WTC11 (cell line): ENCODE data around the gene COL5A3.

Source experiments
- ELF4 ChIP-seq: sonication (generic); formaldehyde crosslinking; IDR thresholded peaks from 2 replicates; pipeline ENCODE4 v1.8.1; 2022; ENCODE audit warnings: low read depth, mild to moderate bottlenecking, moderate library complexity, missing genetic modification reagents
- FOXJ3 ChIP-seq: sonication (generic); formaldehyde crosslinking; IDR thresholded peaks from 2 replicates; pipeline ENCODE4 v1.9.0; 2021; ENCODE audit warnings: missing genetic modification reagents, mild to moderate bottlenecking, borderline replicate concordance
- HMGA2 ChIP-seq: fragments of 250-450 bp; sonication (Bioruptor Pico); IDR thresholded peaks from 2 replicates; pipeline ENCODE4 v1.4.0; 2021; ENCODE audit warnings: mild to moderate bottlenecking, moderate library complexity
- SMAD4 ChIP-seq: sonication (generic); formaldehyde crosslinking; IDR thresholded peaks from 2 replicates; pipeline ENCODE4 v1.8.0; 2022; ENCODE audit warnings: mild to moderate bottlenecking, missing genetic modification reagents
- ZNF232 ChIP-seq: sonication (generic); formaldehyde crosslinking; IDR thresholded peaks from 2 replicates; pipeline ENCODE4 v1.8.0; 2022; ENCODE audit warnings: mild to moderate bottlenecking, missing genetic modification reagents
- TF ChIP-seq, protein P1 (sequence below): fragments of 200-600 bp; IDR thresholded peaks from 2 replicates; pipeline ENCODE4 v1.8.0; 2022; ENCODE audit warnings: antibody characterized with exemption
- TF ChIP-seq, protein P2 (sequence below): sonication (generic); formaldehyde crosslinking; IDR thresholded peaks from 2 replicates; pipeline ENCODE4 v1.8.1; 2023; ENCODE audit warnings: mild to moderate bottlenecking, moderate library complexity, missing genetic modification reagents
- TF ChIP-seq, protein P3 (sequence below): sonication (generic); formaldehyde crosslinking; IDR thresholded peaks from 2 replicates; pipeline ENCODE4 v1.8.0; 2022; ENCODE audit warnings: mild to moderate bottlenecking, missing genetic modification reagents
- TF ChIP-seq, protein P4 (sequence below): sonication (generic); formaldehyde crosslinking; IDR thresholded peaks from 2 replicates; pipeline ENCODE4 v1.8.0; 2023; ENCODE audit warnings: mild to moderate bottlenecking, missing genetic modification reagents
- TF ChIP-seq, protein P5 (sequence below): sonication (generic); formaldehyde crosslinking; IDR thresholded peaks from 2 replicates; pipeline ENCODE4 v1.8.1; 2023; ENCODE audit warnings: mild to moderate bottlenecking, missing genetic modification reagents, moderate library complexity
- TF ChIP-seq, protein P6 (sequence below): sonication (generic); formaldehyde crosslinking; IDR thresholded peaks from 2 replicates; pipeline ENCODE4 v1.8.1; 2022; ENCODE audit warnings: missing genetic modification reagents, borderline replicate concordance
- TF ChIP-seq, protein P7 (sequence below): sonication (generic); formaldehyde crosslinking; IDR thresholded peaks from 2 replicates; pipeline ENCODE4 v1.8.1; 2022; ENCODE audit warnings: mild to moderate bottlenecking, moderate library complexity, missing genetic modification reagents
- TF ChIP-seq, protein P8 (sequence below): sonication (generic); formaldehyde crosslinking; IDR thresholded peaks from 2 replicates; pipeline ENCODE4 v1.8.0; 2022; ENCODE audit warnings: mild to moderate bottlenecking, missing genetic modification reagents

DNA sequence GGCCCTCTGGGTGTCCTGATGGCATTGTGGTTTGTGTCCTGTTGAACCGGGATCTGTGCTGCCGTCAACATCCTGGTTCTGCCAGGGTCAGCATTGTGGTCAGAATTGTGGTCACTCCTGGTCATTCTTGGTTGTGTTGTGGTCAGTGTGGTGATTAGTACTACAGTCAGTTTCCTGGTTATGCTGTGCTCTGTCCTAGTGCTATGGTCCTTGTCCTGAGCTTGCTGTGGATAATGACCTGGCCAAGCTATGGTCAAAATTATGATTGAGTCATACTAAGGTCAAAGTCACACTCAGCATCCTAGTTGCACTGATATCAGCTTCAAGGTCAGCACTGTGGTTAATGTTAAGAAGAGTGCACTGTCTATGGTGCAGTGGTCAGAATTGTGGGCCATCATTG, 69.5 kb downstream of the COL5A3 start:
- TF ChIP-seq FOXJ3 (CRISPR knock-in tag) (no peak), ELF4 (CRISPR knock-in tag) (no peak), HMGA2 (CRISPR knock-in tag) (no peak), SMAD4 (CRISPR knock-in tag) (no peak), ZNF232 (CRISPR knock-in tag) (no peak)
- TF ChIP-seq, protein P1, sequence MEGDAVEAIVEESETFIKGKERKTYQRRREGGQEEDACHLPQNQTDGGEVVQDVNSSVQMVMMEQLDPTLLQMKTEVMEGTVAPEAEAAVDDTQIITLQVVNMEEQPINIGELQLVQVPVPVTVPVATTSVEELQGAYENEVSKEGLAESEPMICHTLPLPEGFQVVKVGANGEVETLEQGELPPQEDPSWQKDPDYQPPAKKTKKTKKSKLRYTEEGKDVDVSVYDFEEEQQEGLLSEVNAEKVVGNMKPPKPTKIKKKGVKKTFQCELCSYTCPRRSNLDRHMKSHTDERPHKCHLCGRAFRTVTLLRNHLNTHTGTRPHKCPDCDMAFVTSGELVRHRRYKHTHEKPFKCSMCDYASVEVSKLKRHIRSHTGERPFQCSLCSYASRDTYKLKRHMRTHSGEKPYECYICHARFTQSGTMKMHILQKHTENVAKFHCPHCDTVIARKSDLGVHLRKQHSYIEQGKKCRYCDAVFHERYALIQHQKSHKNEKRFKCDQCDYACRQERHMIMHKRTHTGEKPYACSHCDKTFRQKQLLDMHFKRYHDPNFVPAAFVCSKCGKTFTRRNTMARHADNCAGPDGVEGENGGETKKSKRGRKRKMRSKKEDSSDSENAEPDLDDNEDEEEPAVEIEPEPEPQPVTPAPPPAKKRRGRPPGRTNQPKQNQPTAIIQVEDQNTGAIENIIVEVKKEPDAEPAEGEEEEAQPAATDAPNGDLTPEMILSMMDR: no peak
- TF ChIP-seq, protein P2, sequence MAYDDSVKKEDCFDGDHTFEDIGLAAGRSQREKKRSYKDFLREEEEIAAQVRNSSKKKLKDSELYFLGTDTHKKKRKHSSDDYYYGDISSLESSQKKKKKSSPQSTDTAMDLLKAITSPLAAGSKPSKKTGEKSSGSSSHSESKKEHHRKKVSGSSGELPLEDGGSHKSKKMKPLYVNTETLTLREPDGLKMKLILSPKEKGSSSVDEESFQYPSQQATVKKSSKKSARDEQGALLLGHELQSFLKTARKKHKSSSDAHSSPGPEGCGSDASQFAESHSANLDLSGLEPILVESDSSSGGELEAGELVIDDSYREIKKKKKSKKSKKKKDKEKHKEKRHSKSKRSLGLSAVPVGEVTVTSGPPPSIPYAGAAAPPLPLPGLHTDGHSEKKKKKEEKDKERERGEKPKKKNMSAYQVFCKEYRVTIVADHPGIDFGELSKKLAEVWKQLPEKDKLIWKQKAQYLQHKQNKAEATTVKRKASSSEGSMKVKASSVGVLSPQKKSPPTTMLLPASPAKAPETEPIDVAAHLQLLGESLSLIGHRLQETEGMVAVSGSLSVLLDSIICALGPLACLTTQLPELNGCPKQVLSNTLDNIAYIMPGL (CRISPR knock-in tag): no peak
- TF ChIP-seq, protein P3, sequence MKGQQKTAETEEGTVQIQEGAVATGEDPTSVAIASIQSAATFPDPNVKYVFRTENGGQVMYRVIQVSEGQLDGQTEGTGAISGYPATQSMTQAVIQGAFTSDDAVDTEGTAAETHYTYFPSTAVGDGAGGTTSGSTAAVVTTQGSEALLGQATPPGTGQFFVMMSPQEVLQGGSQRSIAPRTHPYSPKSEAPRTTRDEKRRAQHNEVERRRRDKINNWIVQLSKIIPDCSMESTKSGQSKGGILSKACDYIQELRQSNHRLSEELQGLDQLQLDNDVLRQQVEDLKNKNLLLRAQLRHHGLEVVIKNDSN (CRISPR knock-in tag): no peak
- TF ChIP-seq, protein P4, sequence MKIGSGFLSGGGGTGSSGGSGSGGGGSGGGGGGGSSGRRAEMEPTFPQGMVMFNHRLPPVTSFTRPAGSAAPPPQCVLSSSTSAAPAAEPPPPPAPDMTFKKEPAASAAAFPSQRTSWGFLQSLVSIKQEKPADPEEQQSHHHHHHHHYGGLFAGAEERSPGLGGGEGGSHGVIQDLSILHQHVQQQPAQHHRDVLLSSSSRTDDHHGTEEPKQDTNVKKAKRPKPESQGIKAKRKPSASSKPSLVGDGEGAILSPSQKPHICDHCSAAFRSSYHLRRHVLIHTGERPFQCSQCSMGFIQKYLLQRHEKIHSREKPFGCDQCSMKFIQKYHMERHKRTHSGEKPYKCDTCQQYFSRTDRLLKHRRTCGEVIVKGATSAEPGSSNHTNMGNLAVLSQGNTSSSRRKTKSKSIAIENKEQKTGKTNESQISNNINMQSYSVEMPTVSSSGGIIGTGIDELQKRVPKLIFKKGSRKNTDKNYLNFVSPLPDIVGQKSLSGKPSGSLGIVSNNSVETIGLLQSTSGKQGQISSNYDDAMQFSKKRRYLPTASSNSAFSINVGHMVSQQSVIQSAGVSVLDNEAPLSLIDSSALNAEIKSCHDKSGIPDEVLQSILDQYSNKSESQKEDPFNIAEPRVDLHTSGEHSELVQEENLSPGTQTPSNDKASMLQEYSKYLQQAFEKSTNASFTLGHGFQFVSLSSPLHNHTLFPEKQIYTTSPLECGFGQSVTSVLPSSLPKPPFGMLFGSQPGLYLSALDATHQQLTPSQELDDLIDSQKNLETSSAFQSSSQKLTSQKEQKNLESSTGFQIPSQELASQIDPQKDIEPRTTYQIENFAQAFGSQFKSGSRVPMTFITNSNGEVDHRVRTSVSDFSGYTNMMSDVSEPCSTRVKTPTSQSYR: no peak
- TF ChIP-seq, protein P5, sequence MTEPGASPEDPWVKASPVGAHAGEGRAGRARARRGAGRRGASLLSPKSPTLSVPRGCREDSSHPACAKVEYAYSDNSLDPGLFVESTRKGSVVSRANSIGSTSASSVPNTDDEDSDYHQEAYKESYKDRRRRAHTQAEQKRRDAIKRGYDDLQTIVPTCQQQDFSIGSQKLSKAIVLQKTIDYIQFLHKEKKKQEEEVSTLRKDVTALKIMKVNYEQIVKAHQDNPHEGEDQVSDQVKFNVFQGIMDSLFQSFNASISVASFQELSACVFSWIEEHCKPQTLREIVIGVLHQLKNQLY: no peak
- TF ChIP-seq, protein P6, sequence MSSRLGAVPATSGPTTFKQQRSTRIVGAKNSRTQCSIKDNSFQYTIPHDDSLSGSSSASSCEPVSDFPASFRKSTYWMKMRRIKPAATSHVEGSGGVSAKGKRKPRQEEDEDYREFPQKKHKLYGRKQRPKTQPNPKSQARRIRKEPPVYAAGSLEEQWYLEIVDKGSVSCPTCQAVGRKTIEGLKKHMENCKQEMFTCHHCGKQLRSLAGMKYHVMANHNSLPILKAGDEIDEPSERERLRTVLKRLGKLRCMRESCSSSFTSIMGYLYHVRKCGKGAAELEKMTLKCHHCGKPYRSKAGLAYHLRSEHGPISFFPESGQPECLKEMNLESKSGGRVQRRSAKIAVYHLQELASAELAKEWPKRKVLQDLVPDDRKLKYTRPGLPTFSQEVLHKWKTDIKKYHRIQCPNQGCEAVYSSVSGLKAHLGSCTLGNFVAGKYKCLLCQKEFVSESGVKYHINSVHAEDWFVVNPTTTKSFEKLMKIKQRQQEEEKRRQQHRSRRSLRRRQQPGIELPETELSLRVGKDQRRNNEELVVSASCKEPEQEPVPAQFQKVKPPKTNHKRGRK: no peak
- TF ChIP-seq, protein P7, sequence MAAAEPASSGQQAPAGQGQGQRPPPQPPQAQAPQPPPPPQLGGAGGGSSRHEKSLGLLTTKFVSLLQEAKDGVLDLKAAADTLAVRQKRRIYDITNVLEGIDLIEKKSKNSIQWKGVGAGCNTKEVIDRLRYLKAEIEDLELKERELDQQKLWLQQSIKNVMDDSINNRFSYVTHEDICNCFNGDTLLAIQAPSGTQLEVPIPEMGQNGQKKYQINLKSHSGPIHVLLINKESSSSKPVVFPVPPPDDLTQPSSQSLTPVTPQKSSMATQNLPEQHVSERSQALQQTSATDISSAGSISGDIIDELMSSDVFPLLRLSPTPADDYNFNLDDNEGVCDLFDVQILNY (CRISPR knock-in tag): no peak
- TF ChIP-seq, protein P8, sequence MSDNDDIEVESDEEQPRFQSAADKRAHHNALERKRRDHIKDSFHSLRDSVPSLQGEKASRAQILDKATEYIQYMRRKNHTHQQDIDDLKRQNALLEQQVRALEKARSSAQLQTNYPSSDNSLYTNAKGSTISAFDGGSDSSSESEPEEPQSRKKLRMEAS (CRISPR knock-in tag): no peak
